Endothelial cell of umbilical vein (primary cell): Measurements from ENCODE around the gene MC1R. TPM values are rescaled to one million over a fixed set of nuclear protein-coding genes. Genes with fewer than 3 reads are reported as not detected.

Source experiments
- BruUV-seq: library from RNA; stranded (reverse); fragments of 400-500 nt; replicated peaks from 2 replicates; lab custom pipeline; 2021; lab: Mats Ljungman, UMichigan
- CTCF ChIA-PET: fragments of 300-600, 350-600 bp; sonication (Branson Sonifier 250); formaldehyde crosslinking; loops from one replicate; lab custom pipeline; 2021; ENCODE audit warnings: antibody characterized with exemption, inconsistent platforms; lab: Charles Lee
- POLR2A ChIA-PET: fragments of 300-600, 350-600 bp; sonication (Branson Sonifier 250); formaldehyde crosslinking; loops from one replicate; lab custom pipeline; 2021; ENCODE audit warnings: antibody characterized with exemption, inconsistent platforms; lab: Charles Lee
- DNase-seq: peaks from one replicate; pipeline ENCODE4 v3.0.0-alpha.2; 2011; ENCODE audit warnings: low read depth, low spot score
- FAIRE-seq: peaks from 2 replicates; lab custom pipeline; 2011; peaks lifted over from hg19 to GRCh38; lab: Jason Lieb, UNC
- H2AFZ ChIP-seq: 2 replicates; pipeline ENCODE4 v1.6.0; 2012; ENCODE audit warnings: low read depth, low read length, control low read depth, inconsistent platforms
- H3K27ac ChIP-seq: 2 replicates; pipeline ENCODE4 v1.5.1; 2011; ENCODE audit warnings: low read depth, mild to moderate bottlenecking, control low read depth, low read length, moderate library complexity; ENCODE audit not compliant: insufficient read depth
- H3K27me3 ChIP-seq, 2 experiments: 2 replicates each; pipeline versions ENCODE4 v1.6.0 to v1.6.1; 2011; ENCODE audit warnings: low read length in 2 of 2, mixed read lengths in 1 of 2; ENCODE audit not compliant: control insufficient read depth in 2 of 2, insufficient read depth in 2 of 2
- H3K36me3 ChIP-seq, 2 experiments: 2 replicates in 1 of 2; 3 replicates in 1 of 2; pipeline ENCODE4 v1.5.1; 2011; ENCODE audit warnings: low read length in 2 of 2, mild to moderate bottlenecking in 1 of 2, moderate library complexity in 1 of 2; ENCODE audit not compliant: control insufficient read depth in 2 of 2, insufficient read depth in 2 of 2; ENCODE audit errors: extremely low read depth in 1 of 2
- H3K4me1 ChIP-seq: 3 replicates; pipeline ENCODE4 v1.5.1; 2011; ENCODE audit warnings: mild to moderate bottlenecking, low read length; ENCODE audit not compliant: control insufficient read depth, insufficient read depth; ENCODE audit errors: extremely low read depth
- H3K4me2 ChIP-seq: 2 replicates; pipeline ENCODE4 v1.6.1; 2011; ENCODE audit warnings: low read length, control low read depth, mixed read lengths; ENCODE audit not compliant: insufficient read depth
- H3K4me3 ChIP-seq, 3 experiments: fragments of 200-600 bp in 1 of 3; sonication (generic), shearing (Covaris generic) in 1 of 3; replicated peaks in 1 of 3; 2 replicates each; pipeline ENCODE4 v1.5.1; 2011 to 2016; ENCODE audit warnings: control low read depth in 3 of 3, low read length in 3 of 3, mild to moderate bottlenecking in 2 of 3, inconsistent platforms in 1 of 3, low read depth in 1 of 3, moderate library complexity in 1 of 3; ENCODE audit not compliant: insufficient read depth in 1 of 3
- H3K79me2 ChIP-seq: 2 replicates; pipeline ENCODE4 v1.6.0; 2012; ENCODE audit warnings: low read length, inconsistent platforms; ENCODE audit not compliant: control insufficient read depth, insufficient read depth
- H3K9ac ChIP-seq: replicated peaks from 2 replicates; pipeline ENCODE3; 2011; ENCODE audit warnings: low read length, control low read depth; ENCODE audit not compliant: insufficient read depth; ENCODE audit errors: extremely low read depth
- H3K9me1 ChIP-seq: replicated peaks from 3 replicates; pipeline ENCODE4 v1.6.0; 2011; ENCODE audit warnings: mild to moderate bottlenecking, low read length; ENCODE audit not compliant: control insufficient read depth, insufficient read depth; ENCODE audit errors: extremely low read depth
- H3K9me3 ChIP-seq: replicated peaks from 2 replicates; pipeline ENCODE4 v1.5.1; 2012; ENCODE audit warnings: low read length, inconsistent platforms; ENCODE audit not compliant: control insufficient read depth, insufficient read depth
- H4K20me1 ChIP-seq: replicated peaks from 2 replicates; pipeline ENCODE3; 2011; ENCODE audit warnings: mild to moderate bottlenecking, low read length; ENCODE audit not compliant: control insufficient read depth, insufficient read depth; ENCODE audit errors: extremely low read depth
- EZH2 ChIP-seq: IDR thresholded peaks from 2 replicates; pipeline ENCODE4 v1.6.1; 2012; ENCODE audit warnings: borderline replicate concordance, low read depth, mild to moderate bottlenecking, moderate library complexity, low read length, inconsistent platforms; ENCODE audit not compliant: severe bottlenecking
- FOS ChIP-seq: IDR thresholded peaks from 2 replicates; pipeline ENCODE4 v1.6.1; 2011; ENCODE audit warnings: mild to moderate bottlenecking, low read length, moderate library complexity, borderline replicate concordance; ENCODE audit not compliant: insufficient read depth
- GATA2 ChIP-seq: IDR thresholded peaks from 2 replicates; pipeline ENCODE4 v1.7.0; 2011; ENCODE audit warnings: low read depth, mild to moderate bottlenecking, moderate library complexity, mixed read lengths, low read length; ENCODE audit not compliant: insufficient read length, insufficient read depth
- JUN ChIP-seq: IDR thresholded peaks from 2 replicates; pipeline ENCODE4 v1.6.1; 2011; ENCODE audit warnings: borderline replicate concordance, low read depth; ENCODE audit not compliant: insufficient read length, insufficient read depth
- MYC ChIP-seq: IDR thresholded peaks from one replicate; pipeline ENCODE4 v1.6.1; 2011; ENCODE audit warnings: mild to moderate bottlenecking, low read depth, low read length
- POLR2A ChIP-seq: IDR thresholded peaks from 2 replicates; pipeline ENCODE4 v1.6.1; 2012; ENCODE audit warnings: low read depth, mild to moderate bottlenecking, control low read depth, low read length
- POLR2AphosphoS5 ChIP-seq: IDR thresholded peaks from 2 replicates; pipeline ENCODE4 v1.6.1; 2012; ENCODE audit warnings: low read depth, mild to moderate bottlenecking, control low read depth, low read length, moderate library complexity; ENCODE audit not compliant: insufficient read depth
- dilution Hi-C: fragments of 300-500 bp; cut with MboI; formaldehyde crosslinking; loops from one replicate; pipeline ENCODE4 v1.15.0; 2019; ENCODE audit warnings: low sequenced_read_pairs; ENCODE audit not compliant: extremely low pct_ligation_motif_present
- intact Hi-C: fragments of 100-400 bp; cut with micrococcal nuclease; formaldehyde crosslinking; loops from one replicate; pipeline ENCODE4 v1.10.0; 2022
- polyA plus RNA-seq, 4 experiments: library from polyadenylated mRNA; depleted of rRNA in 3 of 4; stranded (reverse) in 3 of 4; unstranded in 1 of 4; fragments of >200 nt; gene quantifications; 2 replicates each; pipeline versions ENCODE4 v1.2.1 to v1.2.3, GENCODE V29; 2011 to 2012; ENCODE audit warnings: missing spikeins in 1 of 4
- total RNA-seq: library from RNA; stranded (reverse); gene quantifications from 2 replicates; pipeline ENCODE4 v1.2.3, GENCODE V29; 2021
- TF ChIP-seq, protein P1 (sequence below), 2 donors: IDR thresholded peaks; 1 replicate in 1 of 2; 2 replicates in 1 of 2; pipeline ENCODE4 v1.5.1; 2011; ENCODE audit warnings: low read length in 2 of 2, mild to moderate bottlenecking in 2 of 2, moderate library complexity in 2 of 2, control low read depth in 1 of 2, inconsistent platforms in 1 of 2, low read depth in 1 of 2; ENCODE audit not compliant: insufficient read depth in 1 of 2; ENCODE audit errors: extremely low read depth in 1 of 2
- TF ChIP-seq, protein P2 (sequence below): IDR thresholded peaks from 2 replicates; pipeline ENCODE4 v1.6.1; 2011; ENCODE audit not compliant: insufficient read depth, insufficient read length

The MC1R gene
- total and polyA plus RNA-seq, 2 donors (not counting 3 experiments of a cell fraction or from before 2014, with no cell fraction given) = 4.0 to 4.9 TPM

DNA sequence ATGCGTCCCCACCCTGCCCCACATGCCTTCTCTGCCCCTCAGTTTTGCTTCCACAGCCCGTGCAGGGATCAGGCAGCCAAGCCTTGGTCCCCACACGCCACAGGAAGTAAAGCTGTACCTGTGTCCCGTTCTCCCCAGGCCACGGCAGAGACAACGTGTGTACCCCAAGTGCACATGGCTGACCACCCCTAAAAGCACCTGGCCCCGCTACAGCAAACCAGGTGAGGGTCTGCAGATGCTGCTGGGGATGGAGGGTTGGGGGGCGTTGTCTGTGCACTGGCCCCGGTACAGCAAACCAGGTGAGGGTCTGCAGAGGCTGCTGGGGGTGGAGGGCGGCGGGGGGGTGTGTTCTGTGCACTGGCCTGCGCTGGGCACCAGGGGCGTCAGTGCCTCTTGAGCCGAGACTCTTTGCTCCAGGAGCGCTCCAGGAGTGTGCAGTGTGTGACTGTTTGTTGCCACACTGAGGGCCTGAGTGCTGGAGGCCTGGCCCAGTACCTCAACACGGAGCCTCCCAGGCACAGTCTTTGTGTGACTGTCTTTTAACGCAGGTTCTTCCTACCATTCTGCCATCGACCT lies 26.5 kb upstream of the MC1R start:
- intact Hi-C loops = no loop called here
- POLR2A ChIA-PET = interaction anchor here (0.7 to 1.1 kb wide), 2 partner anchors 14 to 19 kb away, joined by 3 to 6 read pairs; partner anchors contain the start of gene TCF25
- CTCF ChIA-PET = no interaction called here

DNA sequence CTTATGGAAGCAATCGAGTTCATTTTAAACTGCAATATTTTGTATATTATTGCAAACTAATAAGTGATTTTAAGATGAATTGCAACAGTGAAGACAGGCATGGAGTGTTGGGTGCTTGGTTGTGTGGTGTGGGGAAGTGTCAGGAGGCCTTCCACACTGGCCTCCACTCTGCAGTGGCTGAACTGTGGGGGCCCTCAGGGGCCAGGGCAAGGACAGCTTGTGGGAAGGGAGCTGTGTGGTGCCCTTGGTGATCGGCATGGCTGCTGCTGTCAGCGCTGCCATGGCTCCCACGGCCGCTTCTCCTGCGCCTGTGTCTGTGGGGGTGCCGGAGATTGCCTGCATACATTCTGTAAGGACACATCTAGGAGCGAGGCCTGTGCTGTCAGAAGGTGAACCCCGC lies 26.0 kb upstream of the MC1R start:
- Histone ChIP-seq H3K27ac (no peak overlapping the region), H3K27me3 (no peaks in the 10 kb centered on the region), H3K9me3 (no peaks in the 10 kb centered on the region), H3K4me3 (no peak overlapping the region), H3K9ac (no peak overlapping the region), H3K36me3 (peaks cover 14 to 49% of the 10 kb centered on the region in 2 experiments), H3K4me1 (no peaks in the 10 kb centered on the region), H3K4me2 (no peak overlapping the region), H3K79me2 (no peaks in the 10 kb centered on the region), H2AFZ (no peak overlapping the region), H4K20me1 (peaks cover 2% of the 10 kb centered on the region), H3K9me1 (no peaks in the 10 kb centered on the region)
- TF ChIP-seq POLR2AphosphoS5 (no peak), JUN (no peak), POLR2A (no peak), GATA2 (no peak), FOS (no peak), EZH2 (no peak), MYC (no peak)
- TF ChIP-seq, protein P1, sequence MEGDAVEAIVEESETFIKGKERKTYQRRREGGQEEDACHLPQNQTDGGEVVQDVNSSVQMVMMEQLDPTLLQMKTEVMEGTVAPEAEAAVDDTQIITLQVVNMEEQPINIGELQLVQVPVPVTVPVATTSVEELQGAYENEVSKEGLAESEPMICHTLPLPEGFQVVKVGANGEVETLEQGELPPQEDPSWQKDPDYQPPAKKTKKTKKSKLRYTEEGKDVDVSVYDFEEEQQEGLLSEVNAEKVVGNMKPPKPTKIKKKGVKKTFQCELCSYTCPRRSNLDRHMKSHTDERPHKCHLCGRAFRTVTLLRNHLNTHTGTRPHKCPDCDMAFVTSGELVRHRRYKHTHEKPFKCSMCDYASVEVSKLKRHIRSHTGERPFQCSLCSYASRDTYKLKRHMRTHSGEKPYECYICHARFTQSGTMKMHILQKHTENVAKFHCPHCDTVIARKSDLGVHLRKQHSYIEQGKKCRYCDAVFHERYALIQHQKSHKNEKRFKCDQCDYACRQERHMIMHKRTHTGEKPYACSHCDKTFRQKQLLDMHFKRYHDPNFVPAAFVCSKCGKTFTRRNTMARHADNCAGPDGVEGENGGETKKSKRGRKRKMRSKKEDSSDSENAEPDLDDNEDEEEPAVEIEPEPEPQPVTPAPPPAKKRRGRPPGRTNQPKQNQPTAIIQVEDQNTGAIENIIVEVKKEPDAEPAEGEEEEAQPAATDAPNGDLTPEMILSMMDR (IDR thresholded peaks at IDR 0.05; ENCODE audit: extremely low read depth in 1 of 2, insufficient read depth in 1 of 2, low read depth in 1 of 2, low read length in 2 of 2) = no peak
- TF ChIP-seq, protein P2, sequence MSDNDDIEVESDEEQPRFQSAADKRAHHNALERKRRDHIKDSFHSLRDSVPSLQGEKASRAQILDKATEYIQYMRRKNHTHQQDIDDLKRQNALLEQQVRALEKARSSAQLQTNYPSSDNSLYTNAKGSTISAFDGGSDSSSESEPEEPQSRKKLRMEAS = no peak
- FAIRE-seq (no peak), DNase-seq (no peak)
- CTCF ChIA-PET = no interaction called here
- dilution Hi-C loops = no loop called here
- no TSS peak for BruUV-seq
- intact Hi-C loops = no loop called here
- POLR2A ChIA-PET = no interaction called here

More for the DNA sequence above, 26.5 kb upstream of the MC1R start:
- Histone ChIP-seq H3K9ac (no peak overlapping the region), H3K79me2 (no peaks in the 10 kb centered on the region), H3K9me1 (no peaks in the 10 kb centered on the region), H3K27me3 (no peaks in the 10 kb centered on the region), H4K20me1 (no peaks in the 10 kb centered on the region), H3K4me3 (no peak overlapping the region), H3K4me1 (no peaks in the 10 kb centered on the region), H2AFZ (no peak overlapping the region), H3K27ac (no peak overlapping the region), H3K4me2 (no peak overlapping the region), H3K36me3 (peaks cover 14 to 52% of the 10 kb centered on the region in 2 experiments), H3K9me3 (no peaks in the 10 kb centered on the region)
- DNase-seq (no peak), FAIRE-seq (no peak)
- dilution Hi-C loops = no loop called here
- BruUV-seq = no TSS peak
- TF ChIP-seq, protein P2 = no peak
- no peak for TF ChIP-seq MYC
- TF ChIP-seq, protein P1 (IDR thresholded peaks at IDR 0.05; ENCODE audit: extremely low read depth in 1 of 2, insufficient read depth in 1 of 2, low read depth in 1 of 2, low read length in 2 of 2) = no peak
